ENCODE measurements around the gene NOD2.

- TF ChIP-seq ESRRA (CRISPR knock-in tag; IDR thresholded peaks at IDR 0.05; ENCODE audit: borderline replicate concordance), result no peak
- no peak for TF ChIP-seq STAT6 (CRISPR knock-in tag; conservative IDR thresholded peaks at IDR 0.05; ENCODE audit: low read depth)
- TF ChIP-seq ATF2 (CRISPR knock-in tag; IDR thresholded peaks at IDR 0.05; ENCODE audit: borderline replicate concordance, low read depth), result no peak
- TF ChIP-seq SP1 (CRISPR knock-in tag; conservative IDR thresholded peaks at IDR 0.05), result no peak
- no peak for TF ChIP-seq CTCF (IDR thresholded peaks at IDR 0.05)
- TF ChIP-seq CREM (CRISPR knock-in tag; IDR thresholded peaks at IDR 0.05), result no peak
- TF ChIP-seq IRF1 (CRISPR knock-in tag; IDR thresholded peaks at IDR 0.05), result no peak
- no peak for TF ChIP-seq ZNF512 (CRISPR knock-in tag; IDR thresholded peaks at IDR 0.05; ENCODE audit: borderline replicate concordance)
Observed at GRCh38 chr16:50673496-50674275, 19.7 kb upstream of the NOD2 start.
